BLaER1 (cell line): ENCODE data around the gene PLA1A.
A peak's percentile ranks its signal among the peaks of the same experiment; 100 is the strongest.
"Not testable (repeated sequence)": the region's sequence is repeated elsewhere in the genome, so short reads cannot be mapped to it uniquely, and the experiment has no call there.

ENCODE experiments used
- H3K27ac ChIP-seq: shearing (Covaris generic); formaldehyde crosslinking; 2 replicates; pipeline ENCODE4 v1.8.1; 2022
- H3K27me3 ChIP-seq: shearing (Covaris generic); formaldehyde crosslinking; 2 replicates; pipeline ENCODE4 v1.8.1; 2022
- H3K36me3 ChIP-seq: shearing (Covaris generic); formaldehyde crosslinking; 2 replicates; pipeline ENCODE4 v1.8.1; 2022
- H3K4me1 ChIP-seq: shearing (Covaris generic); formaldehyde crosslinking; 2 replicates; pipeline ENCODE4 v1.8.1; 2022
- H3K4me2 ChIP-seq: shearing (Covaris generic); formaldehyde crosslinking; 2 replicates; pipeline ENCODE4 v1.8.1; 2022
- H3K4me3 ChIP-seq: shearing (Covaris generic); formaldehyde crosslinking; 2 replicates; pipeline ENCODE4 v1.8.1; 2022
- H3K9ac ChIP-seq: shearing (Covaris generic); formaldehyde crosslinking; 2 replicates; pipeline ENCODE4 v1.8.1; 2022
- H3K9me3 ChIP-seq: shearing (Covaris generic); formaldehyde crosslinking; 2 replicates; pipeline ENCODE4 v1.8.1; 2022
- H4K20me1 ChIP-seq: shearing (Covaris generic); formaldehyde crosslinking; 2 replicates; pipeline ENCODE4 v1.8.1; 2022
- Cebpa-rat ChIP-seq: shearing (Covaris generic); IDR thresholded peaks from 2 replicates; pipeline ENCODE4 v1.8.1; 2022

Gene PLA1A

DNA sequence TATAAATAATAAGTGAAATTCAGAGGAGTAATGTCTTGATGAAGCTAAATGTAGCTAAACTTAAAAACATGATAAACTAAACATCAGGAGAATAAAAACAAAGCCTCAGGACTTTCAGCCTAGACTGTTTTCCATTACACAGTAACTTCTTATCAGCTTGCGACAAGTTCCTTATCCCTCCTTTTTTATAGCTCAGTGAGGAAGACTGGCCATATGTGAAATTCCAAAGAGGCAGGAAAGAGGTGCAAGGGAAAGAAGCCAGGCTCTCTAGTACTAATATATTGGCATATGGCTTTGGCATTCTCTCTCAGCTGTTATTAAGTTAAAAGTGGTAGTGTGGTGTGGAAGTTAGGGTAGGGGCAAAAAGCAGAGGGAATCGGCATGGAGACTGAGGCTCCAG, 75.1 kb downstream of the PLA1A start:
- H3K36me3 ChIP-seq: peaks cover 61% of the 10 kb centered on the region

GRCh38 chr3:119673875-119674274, 76.2 kb downstream of the PLA1A start:
- Histone ChIP-seq H3K9ac (no peak overlapping the region), H3K4me3 (no peak overlapping the region), H3K27me3 (no peaks in the 10 kb centered on the region), H3K9me3 (no peaks in the 10 kb centered on the region), H3K36me3 (peaks cover 55% of the 10 kb centered on the region), H3K4me2 (no peak overlapping the region), H4K20me1 (no peaks in the 10 kb centered on the region; the same call in 1 of the 2 replicates), H3K4me1 (peaks cover 20% of the 10 kb centered on the region), H3K27ac (no peak overlapping the region)
- TF ChIP-seq Cebpa-rat: no peak

More for the DNA sequence above, 75.1 kb downstream of the PLA1A start:
- H3K27me3 ChIP-seq: no peaks in the 10 kb centered on the region
- no peak overlapping the region for H3K27ac ChIP-seq
- no peak overlapping the region for H3K9ac ChIP-seq
- H4K20me1 ChIP-seq: no peaks in the 10 kb centered on the region; the same call in 1 of the 2 replicates
- H3K9me3 ChIP-seq: no peaks in the 10 kb centered on the region
- H3K4me2 ChIP-seq: no peak overlapping the region
- no peak overlapping the region for H3K4me3 ChIP-seq
- no peak for TF ChIP-seq Cebpa-rat
- H3K4me1 ChIP-seq: peaks cover 13% of the 10 kb centered on the region

GRCh38 chr3:119675188-119675874, 77.6 kb downstream of the PLA1A start:
- H4K20me1 ChIP-seq: no peaks in the 10 kb centered on the region; the same call in 1 of the 2 replicates
- no peaks in the 10 kb centered on the region for H3K9me3 ChIP-seq
- no peak overlapping the region for H3K4me3 ChIP-seq
- peaks cover 20% of the 10 kb centered on the region for H3K4me1 ChIP-seq
- no peak overlapping the region for H3K27ac ChIP-seq
- H3K27me3 ChIP-seq: no peaks in the 10 kb centered on the region
- TF ChIP-seq Cebpa-rat: no peak
- peak overlapping the region; percentile 88 for H3K4me2 ChIP-seq
- no peak overlapping the region for H3K9ac ChIP-seq
- H3K36me3 ChIP-seq: peaks cover 44% of the 10 kb centered on the region

GRCh38 chr3:119676020-119676419, 78.3 kb downstream of the PLA1A start:
- peak overlapping the region; percentile 83; the same call in 1 of the 2 replicates for H3K9ac ChIP-seq
- peak overlapping the region; percentile 88 for H3K4me2 ChIP-seq
- no peaks in the 10 kb centered on the region for H3K27me3 ChIP-seq
- H4K20me1 ChIP-seq: no peaks in the 10 kb centered on the region; the same call in 1 of the 2 replicates
- H3K27ac ChIP-seq: no peak overlapping the region
- H3K4me1 ChIP-seq: peaks cover 20% of the 10 kb centered on the region
- peaks cover 40% of the 10 kb centered on the region for H3K36me3 ChIP-seq
- H3K4me3 ChIP-seq: peak overlapping the region; percentile 80
- no peak for TF ChIP-seq Cebpa-rat
- H3K9me3 ChIP-seq: no peaks in the 10 kb centered on the region

DNA sequence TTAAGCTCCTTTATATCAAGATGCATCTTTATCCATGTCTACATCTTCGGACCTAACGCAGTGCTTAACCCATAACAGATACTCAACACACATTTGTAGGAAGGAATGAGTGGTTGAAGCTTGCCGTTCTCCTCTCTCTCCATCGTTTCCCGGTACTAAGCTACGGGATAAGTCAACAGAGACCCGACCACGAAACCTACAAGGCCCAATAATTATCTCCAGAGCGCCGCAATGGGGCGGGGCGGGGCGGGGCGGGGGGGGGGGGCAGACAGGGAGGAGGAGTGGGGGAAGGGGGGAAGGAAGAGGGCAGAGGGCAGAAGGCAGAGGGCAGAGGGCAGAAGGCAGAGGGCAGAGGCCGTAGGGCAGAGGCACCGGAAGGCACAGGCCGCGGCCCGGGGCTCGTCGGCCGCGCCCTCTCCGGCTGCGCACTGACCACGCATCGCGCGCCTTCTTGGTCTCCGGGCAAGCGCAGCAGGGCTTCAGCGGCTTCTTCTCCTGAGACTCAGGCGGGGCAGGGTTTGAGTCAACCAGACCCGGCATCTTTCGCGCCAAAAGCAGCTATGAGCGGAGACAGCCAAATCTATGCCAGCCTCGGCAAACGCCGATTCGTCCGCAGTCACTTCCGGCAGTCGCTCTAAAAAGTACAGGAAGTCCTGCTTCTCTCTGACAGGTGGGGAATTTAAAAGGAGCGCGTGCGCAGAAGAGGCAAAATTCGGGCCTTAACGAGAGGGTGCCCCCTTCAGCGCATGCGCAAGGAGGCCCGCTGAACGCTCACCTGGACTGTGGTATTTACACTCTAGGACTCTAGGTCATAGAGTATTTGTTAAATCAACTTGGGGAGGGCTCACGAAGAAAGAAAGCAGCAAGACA, 79.3 kb downstream of the PLA1A start, which contains the start of gene COX17:
Gene COX17 (minus strand): TSS at position 636 of the 870 bp plus-strand sequence. CDS start 96 bp downstream, at position 540.
- Histone ChIP-seq H3K27ac (peak within 1 kb of the TSS; percentile 81), H3K9me3 (no peaks in the 10 kb centered on the region), H3K4me3 (peak within 1 kb of the TSS; percentile 80), H3K9ac (peak within 1 kb of the TSS; percentile 83), H3K4me2 (peak within 1 kb of the TSS; percentile 88), H3K27me3 (no peaks in the 10 kb centered on the region), H4K20me1 (no peaks in the 10 kb centered on the region; the same call in 1 of the 2 replicates), H3K36me3 (peaks cover 30% of the 10 kb centered on the region), H3K4me1 (peaks cover 20% of the 10 kb centered on the region)
- no peak for TF ChIP-seq Cebpa-rat

- Histone ChIP-seq H3K9ac (peak overlapping the region; percentile 83), H3K4me1 (peaks cover 20% of the 10 kb centered on the region)
Observed at GRCh38 chr3:119677641-119677934, 79.9 kb downstream of the PLA1A start.

DNA sequence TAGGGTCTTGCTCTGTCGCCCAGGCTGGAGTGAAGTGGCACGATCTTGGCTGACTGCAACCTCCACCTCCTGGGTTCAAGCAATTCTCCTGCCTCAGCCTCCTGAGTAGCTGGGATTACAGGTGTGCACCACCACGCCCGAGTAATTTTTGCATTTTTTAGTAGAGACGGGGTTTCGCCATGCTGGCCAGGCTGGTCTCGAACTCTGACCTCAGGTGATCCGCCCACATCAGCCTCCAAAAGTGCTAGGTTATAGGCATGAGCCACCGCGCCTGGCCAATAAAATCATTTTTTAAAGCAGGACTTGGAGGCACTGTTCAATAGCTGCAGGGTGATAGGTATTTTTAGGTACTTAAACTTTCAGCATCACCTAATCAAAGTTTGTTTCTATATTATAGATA, 80.5 kb downstream of the PLA1A start:
- not testable (repeated sequence) for H3K9me3 ChIP-seq, H4K20me1 ChIP-seq, H3K27me3 ChIP-seq, H3K9ac ChIP-seq, H3K27ac ChIP-seq
- Histone ChIP-seq H3K4me1 (peaks cover 20% of the 10 kb centered on the region), H3K4me2 (peak overlapping the region; percentile 88), H3K36me3 (peaks cover 20% of the 10 kb centered on the region), H3K4me3 (peak overlapping the region; percentile 80)

More at GRCh38 chr3:119677641-119677934, 79.9 kb downstream of the PLA1A start:
- Histone ChIP-seq H3K4me2 (peak overlapping the region; percentile 88), H4K20me1 (no peaks in the 10 kb centered on the region; the same call in 1 of the 2 replicates), H3K9me3 (no peaks in the 10 kb centered on the region), H3K27me3 (no peaks in the 10 kb centered on the region), H3K36me3 (peaks cover 26% of the 10 kb centered on the region), H3K4me3 (peak overlapping the region; percentile 80), H3K27ac (peak overlapping the region; percentile 81)
- TF ChIP-seq Cebpa-rat: no peak
